GM23248 (cell line): ENCODE measurements around the gene SYNE1. TPM values are rescaled to one million over a fixed set of nuclear protein-coding genes. Genes with fewer than 3 reads are reported as not detected.
"Not testable (repeated sequence)": the region's sequence is repeated elsewhere in the genome, so short reads cannot be mapped to it uniquely, and the experiment has no call there.

ENCODE experiments used
- DNase-seq: peaks from one replicate; pipeline ENCODE4 v3.0.0-alpha.2; 2015
- H2AFZ ChIP-seq: fragments of 200-600 bp; sonication (generic); 2 replicates; pipeline ENCODE4 v1.6.1; 2016; ENCODE audit warnings: antibody characterized with exemption
- H3F3A ChIP-seq: fragments of 200-600 bp; sonication (generic); 2 replicates; pipeline ENCODE4 v1.6.1; 2016; ENCODE audit warnings: mild to moderate bottlenecking, antibody characterized with exemption, mixed run types; ENCODE audit not compliant: insufficient read depth
- H3K27ac ChIP-seq: fragments of 200-600 bp; sonication (generic); 2 replicates; pipeline ENCODE4 v1.5.1; 2016; ENCODE audit warnings: mild to moderate bottlenecking
- H3K27me3 ChIP-seq: fragments of 200-600 bp; sonication (generic); replicated peaks from 2 replicates; pipeline ENCODE4 v1.6.1; 2016; ENCODE audit warnings: mild to moderate bottlenecking; ENCODE audit not compliant: insufficient read depth
- H3K36me3 ChIP-seq: fragments of 200-600 bp; sonication (generic); 2 replicates; pipeline ENCODE4 v1.6.1; 2016; ENCODE audit warnings: low read depth, mild to moderate bottlenecking
- H3K4me1 ChIP-seq: fragments of 200-600 bp; sonication (generic); 2 replicates; pipeline ENCODE4 v1.6.1; 2016; ENCODE audit warnings: mild to moderate bottlenecking; ENCODE audit not compliant: insufficient read depth
- H3K4me2 ChIP-seq: fragments of 200-600 bp; sonication (generic); one replicate; pipeline ENCODE4 v1.6.1; 2016; ENCODE audit warnings: mild to moderate bottlenecking; ENCODE audit not compliant: unreplicated experiment
- H3K4me3 ChIP-seq: fragments of 200-600 bp; sonication (generic); 2 replicates; pipeline ENCODE4 v1.5.1; 2016; ENCODE audit warnings: mild to moderate bottlenecking
- H3K79me2 ChIP-seq: fragments of 200-600 bp; sonication (generic); 2 replicates; pipeline ENCODE4 v1.6.1; 2016; ENCODE audit warnings: mild to moderate bottlenecking; ENCODE audit not compliant: insufficient read depth
- H3K9ac ChIP-seq: fragments of 200-600 bp; sonication (generic); 2 replicates; pipeline ENCODE4 v1.6.1; 2016; ENCODE audit warnings: mild to moderate bottlenecking
- H3K9me2 ChIP-seq: fragments of 200-600 bp; sonication (generic); 2 replicates; pipeline ENCODE4 v1.6.1; 2016; ENCODE audit warnings: mixed run types, mild to moderate bottlenecking, moderate library complexity; ENCODE audit not compliant: insufficient read depth
- H3K9me3 ChIP-seq: fragments of 200-600 bp; sonication (generic); one replicate; pipeline ENCODE4 v1.6.1; 2017; ENCODE audit warnings: low read depth
- H4K20me1 ChIP-seq: fragments of 200-600 bp; sonication (generic); 2 replicates; pipeline ENCODE4 v1.6.0; 2016; ENCODE audit not compliant: insufficient read depth
- EZH2 ChIP-seq: fragments of 200-600 bp; sonication (generic); IDR thresholded peaks from 2 replicates; pipeline ENCODE4 v1.6.1; 2018; ENCODE audit warnings: antibody characterized with exemption, mild to moderate bottlenecking; ENCODE audit not compliant: insufficient read depth, poor library complexity, severe bottlenecking
- EZH2phosphoT487 ChIP-seq: fragments of 200-600 bp; sonication (generic); IDR thresholded peaks from 2 replicates; pipeline ENCODE4 v1.6.1; 2018; ENCODE audit warnings: antibody characterized with exemption, moderate library complexity, mild to moderate bottlenecking, low read depth; ENCODE audit not compliant: insufficient read depth
- WGBS, 2 experiments: methylation state at CpG; one replicate each; pipeline ENCODE4 v1.1.6; 2015 to 2017; ENCODE audit warnings: low lambda C conversion rate in 2 of 2, low coverage in 1 of 2; ENCODE audit errors: missing lambda C conversion rate in 2 of 2; 5-methylcytosine and 5-hydroxymethylcytosine counted together
- in situ Hi-C: fragments of 300-500 bp; cut with MboI; formaldehyde crosslinking; loops from 2 replicates; pipeline ENCODE4 v1.15.0; 2020
- polyA plus RNA-seq: library from polyadenylated mRNA; unstranded; fragments of >200 nt; fragmentation: Nextera tagmentation; extraction: Ambion mirVana; gene quantifications from 2 replicates; pipeline ENCODE4 v1.2.1, GENCODE V29; 2016
- small RNA-seq: library from RNA; depleted of rRNA; stranded (forward); fragments of <200 nt; gene quantifications from one replicate; pipeline ENCODE3, GENCODE V24; 2014; ENCODE audit warnings: low read depth, low replicate concordance
- total RNA-seq: library from RNA; depleted of rRNA; stranded (reverse); fragments of >200 nt; shearing (Covaris generic); gene quantifications from 2 replicates; pipeline ENCODE4 v1.2.3, GENCODE V29; 2014; rRNA removed

Gene SYNE1
- total and polyA plus RNA-seq, 2 experiments from 2014 or later, result 29.2 to 95.4 TPM

DNA sequence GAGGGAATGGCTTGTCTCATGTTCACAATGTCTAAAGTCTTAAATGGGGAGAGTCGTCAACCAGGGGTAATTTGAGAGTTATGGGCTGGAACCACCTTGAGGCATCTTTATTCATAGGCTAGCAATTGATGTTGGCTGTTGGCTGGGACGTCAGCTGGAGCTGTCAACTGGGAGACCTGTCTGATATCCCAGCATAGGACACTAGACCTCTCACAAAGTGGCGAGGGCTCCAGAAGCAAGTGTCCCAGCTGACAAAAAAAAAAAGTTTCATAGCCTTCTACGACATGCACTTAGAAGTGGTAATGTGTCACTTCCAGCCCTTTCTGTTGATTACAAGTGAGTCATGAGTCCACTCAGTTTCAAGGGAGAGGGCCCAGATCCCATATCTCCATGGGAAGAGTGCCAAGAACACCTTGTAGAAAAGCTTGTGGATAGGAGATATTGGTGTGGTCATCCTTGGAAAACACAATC lies 551.7 kb downstream of the SYNE1 start:
- TF ChIP-seq EZH2phosphoT487 (no peak), EZH2 (no peak)
- H3K9me3 ChIP-seq, result no peaks in the 10 kb centered on the region
- H3K9ac ChIP-seq, result no peak overlapping the region
- no peaks in the 10 kb centered on the region for H3K9me2 ChIP-seq
- H3K27me3 ChIP-seq, result no peaks in the 10 kb centered on the region
- H2AFZ ChIP-seq, result no peak overlapping the region
- no peak overlapping the region for H3K4me3 ChIP-seq
- no peaks in the 10 kb centered on the region for H3K36me3 ChIP-seq
- in situ Hi-C loops, result no loop called here
- peaks cover 23% of the 10 kb centered on the region for H3F3A ChIP-seq
- H4K20me1 ChIP-seq, result no peaks in the 10 kb centered on the region
- WGBS, 2 experiments, result 55 to 63% methylated on average over 4 of the region's 4 CpGs
- no peak overlapping the region for H3K4me2 ChIP-seq
- H3K27ac ChIP-seq, result no peak overlapping the region
- peak; percentile 45 for DNase-seq
- peaks cover 33% of the 10 kb centered on the region for H3K4me1 ChIP-seq
- H3K79me2 ChIP-seq, result no peaks in the 10 kb centered on the region

DNA sequence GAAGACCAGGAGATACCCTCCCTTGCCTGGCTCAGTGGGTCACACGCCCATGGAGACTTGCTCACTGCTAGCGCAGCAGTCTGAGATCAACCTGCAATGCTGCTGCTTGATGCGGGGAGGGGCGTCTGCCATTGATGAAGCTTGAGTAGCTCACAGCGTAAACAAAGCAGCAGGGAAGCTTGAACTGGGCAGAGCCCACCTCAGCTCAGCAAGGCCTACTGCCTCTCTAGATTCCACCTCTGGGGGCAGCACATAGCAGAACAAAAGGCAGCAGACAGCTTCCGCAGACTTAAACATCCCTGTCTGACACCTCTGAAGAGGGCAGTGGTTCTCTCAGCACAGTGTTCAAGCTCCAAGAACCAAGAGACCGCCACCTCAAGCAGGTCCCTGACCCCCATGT lies 558.4 kb downstream of the SYNE1 start:
- H3K79me2 ChIP-seq, result no peaks in the 10 kb centered on the region
- H3K9me3 ChIP-seq, result no peaks in the 10 kb centered on the region
- no peaks in the 10 kb centered on the region for H3K4me1 ChIP-seq
- TF ChIP-seq EZH2, result no peak
- TF ChIP-seq EZH2phosphoT487, result no peak
- no peak overlapping the region for H3K9ac ChIP-seq
- H3K27me3 ChIP-seq, result no peaks in the 10 kb centered on the region
- in situ Hi-C loops, result no loop called here
- H3F3A ChIP-seq, result no peaks in the 10 kb centered on the region
- H3K9me2 ChIP-seq, result no peaks in the 10 kb centered on the region
- WGBS, 2 experiments, result 74 to 77% methylated on average over 7 of the region's 7 CpGs
- no peak overlapping the region for H3K27ac ChIP-seq
- H2AFZ ChIP-seq, result no peak overlapping the region
- DNase-seq, result no peak
- no peaks in the 10 kb centered on the region for H3K36me3 ChIP-seq
- no peak overlapping the region for H3K4me2 ChIP-seq
- no peak overlapping the region for H3K4me3 ChIP-seq
- no peaks in the 10 kb centered on the region for H4K20me1 ChIP-seq

DNA sequence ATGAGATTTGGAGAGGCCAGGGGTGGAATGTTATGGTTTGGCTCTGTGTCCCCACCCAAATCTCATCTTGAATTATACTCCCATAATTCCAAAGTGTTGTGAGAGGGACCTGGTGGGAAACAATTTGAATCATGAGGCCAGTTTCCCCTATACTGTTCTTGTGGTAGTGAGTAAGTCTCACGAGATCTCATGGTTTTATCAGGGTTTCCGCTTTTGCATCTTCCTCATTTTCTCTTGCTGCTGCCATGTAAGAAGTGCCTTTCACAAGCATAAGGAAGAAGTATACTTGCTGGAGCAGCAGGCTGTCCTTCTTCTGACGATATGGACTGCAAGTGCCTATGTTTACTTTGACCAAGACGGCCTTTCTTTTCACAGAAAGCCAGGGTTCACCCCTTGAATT lies 559.2 kb downstream of the SYNE1 start:
- no peak overlapping the region for H3K27ac ChIP-seq
- in situ Hi-C loops, result no loop called here
- H3K79me2 ChIP-seq, result no peaks in the 10 kb centered on the region
- H4K20me1 ChIP-seq, result no peaks in the 10 kb centered on the region
- no peak overlapping the region for H3K4me3 ChIP-seq
- H3K4me1 ChIP-seq, result no peaks in the 10 kb centered on the region
- H3K9me3 ChIP-seq, result no peaks in the 10 kb centered on the region
- 72 to 75% methylated on average over 4 of the region's 4 CpGs for WGBS, 2 experiments
- no peak overlapping the region for H2AFZ ChIP-seq
- H3K27me3 ChIP-seq, result no peaks in the 10 kb centered on the region
- DNase-seq, result no peak
- H3K36me3 ChIP-seq, result no peaks in the 10 kb centered on the region
- no peak overlapping the region for H3K4me2 ChIP-seq
- no peak overlapping the region for H3K9ac ChIP-seq
- no peaks in the 10 kb centered on the region for H3F3A ChIP-seq
- H3K9me2 ChIP-seq, result no peaks in the 10 kb centered on the region
- no peak for TF ChIP-seq EZH2
- no peak for TF ChIP-seq EZH2phosphoT487

DNA sequence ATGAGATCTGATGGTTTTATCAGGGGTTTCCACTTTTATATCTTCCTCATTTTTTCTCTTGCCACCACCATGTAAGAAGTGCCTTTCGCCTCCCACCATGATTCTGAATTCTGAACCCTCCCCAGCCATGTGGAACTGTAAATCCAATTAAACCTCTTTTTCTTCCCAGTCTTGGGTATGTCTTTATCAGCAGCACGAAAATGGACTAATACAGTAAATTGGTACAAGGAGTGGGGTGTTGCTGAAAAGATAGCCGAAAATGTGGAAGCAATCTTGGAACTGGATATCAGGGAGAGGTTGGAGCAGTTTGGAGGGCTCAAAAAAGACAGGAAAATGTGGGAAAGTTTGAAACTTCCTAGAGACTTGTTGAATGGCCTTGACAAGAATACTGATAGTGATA lies 560.9 kb downstream of the SYNE1 start:
- WGBS, 2 experiments, result 43 to 46% methylated on average over 3 of the region's 3 CpGs

DNA sequence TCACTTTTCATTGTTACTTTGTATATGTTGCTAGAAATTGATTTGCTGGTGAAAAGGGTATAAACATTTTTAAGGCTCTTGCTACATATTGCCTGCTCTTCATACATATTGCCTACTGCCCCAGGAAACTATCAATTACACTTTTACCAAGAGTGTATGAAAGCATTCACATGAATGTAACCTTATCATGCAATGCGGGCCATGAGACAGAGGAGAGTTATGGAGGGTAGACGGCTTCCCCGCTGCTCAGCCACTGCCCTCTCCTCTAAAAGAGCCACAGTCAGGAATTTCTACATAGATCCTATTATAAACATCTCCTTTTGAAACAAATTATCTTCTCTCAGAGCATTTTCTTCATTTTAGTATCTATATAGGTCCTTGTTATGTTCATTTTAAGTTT lies 565.3 kb downstream of the SYNE1 start:
- no peak overlapping the region for H3K9ac ChIP-seq
- no peak for DNase-seq

More for the DNA sequence above, 560.9 kb downstream of the SYNE1 start:
- H3K79me2 ChIP-seq, H3K4me1 ChIP-seq, H3K9ac ChIP-seq, H3K36me3 ChIP-seq, in situ Hi-C loops, H3F3A ChIP-seq, H3K4me2 ChIP-seq, H2AFZ ChIP-seq, DNase-seq, H3K27ac ChIP-seq, H3K4me3 ChIP-seq, H3K9me2 ChIP-seq, H3K9me3 ChIP-seq, H3K27me3 ChIP-seq, H4K20me1 ChIP-seq: not testable (repeated sequence)

More for the DNA sequence above, 565.3 kb downstream of the SYNE1 start:
- 84 to 91% methylated on average over 3 of the region's 3 CpGs for WGBS, 2 experiments
- no peaks in the 10 kb centered on the region for H3K36me3 ChIP-seq
- H3F3A ChIP-seq, result no peaks in the 10 kb centered on the region
- no peak overlapping the region for H3K27ac ChIP-seq
- H2AFZ ChIP-seq, result no peak overlapping the region
- no peaks in the 10 kb centered on the region for H4K20me1 ChIP-seq
- in situ Hi-C loops, result no loop called here
- H3K4me1 ChIP-seq, result no peaks in the 10 kb centered on the region
- no peaks in the 10 kb centered on the region for H3K79me2 ChIP-seq
- H3K27me3 ChIP-seq, result no peaks in the 10 kb centered on the region
- no peak overlapping the region for H3K4me3 ChIP-seq
- TF ChIP-seq EZH2phosphoT487 (no peak), EZH2 (no peak)
- no peak overlapping the region for H3K4me2 ChIP-seq
- H3K9me3 ChIP-seq, result no peaks in the 10 kb centered on the region
- H3K9me2 ChIP-seq, result no peaks in the 10 kb centered on the region

Small RNA genes within 50 kb of the gene (small RNA-seq; reads per million reads assigned to genes)
- gene RNA5SP223, result not detected

Other genes starting within 250 kb of the SYNE1 start
- under 0.01 and 0.11 TPM in 2 replicates for gene MYCT1, start 60.5 kb upstream of the SYNE1 start, total RNA-seq
- 0.42 TPM in 1 of 2 replicates, not detected in the other for gene MYCT1, start 60.5 kb upstream of the SYNE1 start, polyA plus RNA-seq
- gene VIP, start 113.4 kb upstream of the SYNE1 start, total RNA-seq, result 0.32 TPM in 1 of 2 replicates, not detected in the other
- 0.20 TPM in 1 of 2 replicates, not detected in the other for gene VIP, start 113.4 kb upstream of the SYNE1 start, polyA plus RNA-seq